ENCODE results near the gene PKD1. TPM values are rescaled to one million over a fixed set of nuclear protein-coding genes. Genes with fewer than 3 reads are reported as not detected.

The PKD1 gene
- total RNA-seq, 1 experiment from 2014 or later, result 72.8 TPM

GRCh38 chr16:2039274-2040031 is 96.2 kb downstream of the PKD1 start:
- no peak overlapping the region for H2AFZ ChIP-seq (ENCODE audit: low read length)
- no peaks in the 10 kb centered on the region for H3K36me3 ChIP-seq (ENCODE audit: insufficient read depth, low read length)
- H3K79me2 ChIP-seq (ENCODE audit: low read length), result no peaks in the 10 kb centered on the region
- no peak overlapping the region for H3K9ac ChIP-seq (ENCODE audit: low read length)
- no peaks in the 10 kb centered on the region for H3K4me1 ChIP-seq (ENCODE audit: low read length)
- no peaks in the 10 kb centered on the region for H3K27me3 ChIP-seq (ENCODE audit: low read length)
- H3K9me3 ChIP-seq (ENCODE audit: low read length), result no peaks in the 10 kb centered on the region
- no peak for DNase-seq
- H4K20me1 ChIP-seq (ENCODE audit: insufficient read depth, low read depth, low read length), result no peaks in the 10 kb centered on the region
- no peak overlapping the region for H3K4me2 ChIP-seq (ENCODE audit: low read depth, low read length, poor library complexity, severe bottlenecking)
- no peak overlapping the region for H3K4me3 ChIP-seq (ENCODE audit: low read length)
- no peaks in the 10 kb centered on the region for H3K9me2 ChIP-seq (replicated peaks; ENCODE audit: insufficient read depth, low read length)
- H3K27ac ChIP-seq (ENCODE audit: low read length), result no peak overlapping the region

Small RNAs within 50 kb of the gene (small RNA-seq; reads per million reads assigned to genes)
- gene MIR1225, result not detected
- not detected for gene MIR3180-5
- not detected for gene MIR4516
- not detected for gene RF00019
- gene SNORD60, result not detected

Other genes starting within 250 kb of the PKD1 start
- not detected in 2 replicates for gene HS3ST6, start 217.5 kb downstream of the PKD1 start, total RNA-seq (2014; rRNA removed; shearing (Covaris generic); ENCODE audit: low replicate concordance)
- gene MSRB1, start 192.7 kb downstream of the PKD1 start, total RNA-seq (2014; rRNA removed; shearing (Covaris generic); ENCODE audit: low replicate concordance), result 4.8 and 18.1 TPM in 2 replicates
- gene RPL3L, start 181.2 kb downstream of the PKD1 start, total RNA-seq (2014; rRNA removed; shearing (Covaris generic); ENCODE audit: low replicate concordance), result not detected in 2 replicates
- 288 and 537 TPM in 2 replicates for gene NDUFB10, start 176.4 kb downstream of the PKD1 start, total RNA-seq (2014; rRNA removed; shearing (Covaris generic); ENCODE audit: low replicate concordance)
- 3,837 and 4,799 TPM in 2 replicates for gene RPS2, start 171.1 kb downstream of the PKD1 start, total RNA-seq (2014; rRNA removed; shearing (Covaris generic); ENCODE audit: low replicate concordance)
- not detected in 2 replicates for gene RNF151, start 169.0 kb downstream of the PKD1 start, total RNA-seq (2014; rRNA removed; shearing (Covaris generic); ENCODE audit: low replicate concordance)
- gene TBL3, start 163.8 kb downstream of the PKD1 start, total RNA-seq (2014; rRNA removed; shearing (Covaris generic); ENCODE audit: low replicate concordance), result 25.4 and 48.6 TPM in 2 replicates
- not detected in 2 replicates for gene NOXO1, start 154.4 kb downstream of the PKD1 start, total RNA-seq (2014; rRNA removed; shearing (Covaris generic); ENCODE audit: low replicate concordance)
- gene GFER, start 151.7 kb downstream of the PKD1 start, total RNA-seq (2014; rRNA removed; shearing (Covaris generic); ENCODE audit: low replicate concordance), result 17.0 and 43.8 TPM in 2 replicates
- 5.3 and 16.3 TPM in 2 replicates for gene SYNGR3, start 145.9 kb downstream of the PKD1 start, total RNA-seq (2014; rRNA removed; shearing (Covaris generic); ENCODE audit: low replicate concordance)
- 12.6 and 20.5 TPM in 2 replicates for gene ZNF598, start 126.1 kb downstream of the PKD1 start, total RNA-seq (2014; rRNA removed; shearing (Covaris generic); ENCODE audit: low replicate concordance)
- gene NPW, start 116.1 kb downstream of the PKD1 start, total RNA-seq (2014; rRNA removed; shearing (Covaris generic); ENCODE audit: low replicate concordance), result 3.0 TPM in 1 of 2 replicates, not detected in the other
- gene NHERF2, start 109.0 kb downstream of the PKD1 start, total RNA-seq (2014; rRNA removed; shearing (Covaris generic); ENCODE audit: low replicate concordance), result not detected in 2 replicates
- 23.2 and 52.2 TPM in 2 replicates for gene NTHL1, start 88.1 kb downstream of the PKD1 start, total RNA-seq (2014; rRNA removed; shearing (Covaris generic); ENCODE audit: low replicate concordance)
- gene TSC2, start 87.9 kb downstream of the PKD1 start, total RNA-seq (2014; rRNA removed; shearing (Covaris generic); ENCODE audit: low replicate concordance), result 33.3 and 64.5 TPM in 2 replicates
- 12.8 and 15.0 TPM in 2 replicates for gene RAB26, start 12.7 kb upstream of the PKD1 start, total RNA-seq (2014; rRNA removed; shearing (Covaris generic); ENCODE audit: low replicate concordance)
- gene TRAF7, start 19.9 kb upstream of the PKD1 start, total RNA-seq (2014; rRNA removed; shearing (Covaris generic); ENCODE audit: low replicate concordance), result 68.3 and 110 TPM in 2 replicates
- 0.14 TPM in 1 of 2 replicates, not detected in the other for gene CASKIN1, start 60.7 kb upstream of the PKD1 start, total RNA-seq (2014; rRNA removed; shearing (Covaris generic); ENCODE audit: low replicate concordance)
- 46.3 and 67.0 TPM in 2 replicates for gene MLST8, start 69.6 kb upstream of the PKD1 start, total RNA-seq (2014; rRNA removed; shearing (Covaris generic); ENCODE audit: low replicate concordance)
- 3.7 and 7.9 TPM in 2 replicates for gene BRICD5, start 75.0 kb upstream of the PKD1 start, total RNA-seq (2014; rRNA removed; shearing (Covaris generic); ENCODE audit: low replicate concordance)
- 26.5 and 42.1 TPM in 2 replicates for gene PGP, start 78.9 kb upstream of the PKD1 start, total RNA-seq (2014; rRNA removed; shearing (Covaris generic); ENCODE audit: low replicate concordance)
- 14.8 and 36.9 TPM in 2 replicates for gene E4F1, start 87.7 kb upstream of the PKD1 start, total RNA-seq (2014; rRNA removed; shearing (Covaris generic); ENCODE audit: low replicate concordance)
- gene DNASE1L2, start 100.5 kb upstream of the PKD1 start, total RNA-seq (2014; rRNA removed; shearing (Covaris generic); ENCODE audit: low replicate concordance), result 0.78 and 5.2 TPM in 2 replicates
- gene ECI1, start 115.7 kb upstream of the PKD1 start, total RNA-seq (2014; rRNA removed; shearing (Covaris generic); ENCODE audit: low replicate concordance), result 24.4 and 58.9 TPM in 2 replicates
- 125 and 158 TPM in 2 replicates for gene RNPS1, start 132.2 kb upstream of the PKD1 start, total RNA-seq (2014; rRNA removed; shearing (Covaris generic); ENCODE audit: low replicate concordance)
- 0.37 and 0.87 TPM in 2 replicates for gene ABCA3, start 204.8 kb upstream of the PKD1 start, total RNA-seq (2014; rRNA removed; shearing (Covaris generic); ENCODE audit: low replicate concordance)